ENCODE data around the gene PLCL1.

- no peak for TF ChIP-seq EZH2phosphoT487 (IDR thresholded peaks at IDR 0.05; ENCODE audit: low read length)
- TF ChIP-seq CTCF (IDR thresholded peaks at IDR 0.05; ENCODE audit: low read length), result no peak
These were observed 258.8 kb downstream of the PLCL1 start for GRCh38 chr2:198063242-198063641.
